K562 (cell line): ENCODE data around the gene NSMF. TPM values are rescaled to one million over a fixed set of nuclear protein-coding genes. Genes with fewer than 3 reads are reported as not detected.

Source experiments
- BRCA1 ChIP-seq, 2 experiments: fragments of 450-650 bp in 1 of 2; sonication (generic) in 1 of 2; formaldehyde crosslinking in 1 of 2; IDR thresholded peaks; 2 replicates each; pipeline versions ENCODE4 v1.5.0 to v1.6.1; 2017 to 2020; ENCODE audit warnings: mild to moderate bottlenecking in 1 of 2, missing genetic modification reagents in 1 of 2
- CREB1 ChIP-seq, 2 experiments: sonication (generic) in 1 of 2; formaldehyde crosslinking in 1 of 2; IDR thresholded peaks; 2 replicates each; pipeline versions ENCODE4 v1.6.1 to v1.8.0; 2012 to 2022; ENCODE audit warnings: inconsistent platforms in 1 of 2, mild to moderate bottlenecking in 1 of 2, missing genetic modification reagents in 1 of 2, moderate library complexity in 1 of 2
- CXXC5 ChIP-seq: fragments of 250-450 bp; sonication (Bioruptor Pico); IDR thresholded peaks from 2 replicates; pipeline ENCODE4 v1.8.0; 2022; ENCODE audit warnings: inconsistent platforms, mild to moderate bottlenecking, moderate library complexity
- EP400 ChIP-seq: fragments of 450-650 bp; IDR thresholded peaks from 2 replicates; pipeline ENCODE4 v1.6.1; 2017; ENCODE audit warnings: antibody characterized with exemption, mild to moderate bottlenecking, moderate library complexity
- ETV6 ChIP-seq, 3 experiments: fragments of 150-350 bp in 1 of 3; sonication (generic) in 1 of 3; formaldehyde crosslinking in 1 of 3; IDR thresholded peaks; 2 replicates each; pipeline versions ENCODE4 v1.6.1 to v1.8.0; 2014 to 2022; ENCODE audit warnings: borderline replicate concordance in 2 of 3, low read depth in 2 of 3, antibody characterized with exemption in 1 of 3, low read length in 1 of 3, mild to moderate bottlenecking in 1 of 3, missing genetic modification reagents in 1 of 3
- GATA2 ChIP-seq: sonication (generic); formaldehyde crosslinking; IDR thresholded peaks from 2 replicates; pipeline ENCODE4 v1.4.0; 2020; ENCODE audit warnings: mild to moderate bottlenecking, missing genetic modification reagents
- KHSRP ChIP-seq: fragments of 450-650 bp; IDR thresholded peaks from 2 replicates; pipeline ENCODE4 v1.6.1; 2017
- KLF6 ChIP-seq: fragments of 250-450 bp; sonication (Bioruptor Pico); IDR thresholded peaks from 2 replicates; pipeline ENCODE4 v1.4.0; 2020; ENCODE audit warnings: mild to moderate bottlenecking, moderate library complexity, borderline replicate concordance
- MTF1 ChIP-seq: fragments of 250-450 bp; sonication (Bioruptor Pico); IDR thresholded peaks from 2 replicates; pipeline ENCODE4 v1.9.0; 2021; ENCODE audit warnings: moderate library complexity, mild to moderate bottlenecking, inconsistent platforms, borderline replicate concordance
- NEUROD1 ChIP-seq: fragments of 150-350 bp; IDR thresholded peaks from 2 replicates; pipeline ENCODE4 v1.6.1; 2014; ENCODE audit warnings: borderline replicate concordance, low read length, low read depth; ENCODE audit not compliant: partially characterized antibody
- PPARD ChIP-seq: fragments of 250-450 bp; sonication (Bioruptor Pico); IDR thresholded peaks from 2 replicates; pipeline ENCODE4 v1.8.0; 2022; ENCODE audit warnings: inconsistent platforms, mild to moderate bottlenecking, moderate library complexity
- RBM34 ChIP-seq: fragments of 200-400 bp; formaldehyde crosslinking; IDR thresholded peaks from 2 replicates; pipeline ENCODE4 v1.6.1; 2018; ENCODE audit warnings: low read length, borderline replicate concordance; ENCODE audit not compliant: insufficient read depth
- SIN3B ChIP-seq: fragments of 450-650 bp; IDR thresholded peaks from 2 replicates; pipeline ENCODE4 v1.6.1; 2017; ENCODE audit warnings: low read depth, mild to moderate bottlenecking, moderate library complexity
- TCF3 ChIP-seq: sonication (generic); formaldehyde crosslinking; IDR thresholded peaks from 2 replicates; pipeline ENCODE4 v1.4.0; 2020; ENCODE audit warnings: mild to moderate bottlenecking, missing genetic modification reagents
- ZBTB11 ChIP-seq, 3 experiments: fragments of 200-800 bp in 1 of 3; fragments of 250-450 bp in 1 of 3; fragments of 450-650 bp in 1 of 3; sonication (Bioruptor Pico) in 1 of 3; sonication (Bioruptor generic) in 1 of 3; formaldehyde crosslinking in 1 of 3; IDR thresholded peaks; 2 replicates each; pipeline versions ENCODE4 v1.6.1 to v1.8.0; 2016 to 2022; ENCODE audit warnings: mild to moderate bottlenecking in 2 of 3, missing genetic modification characterization in 2 of 3, missing compliant biosample characterization in 1 of 3, moderate library complexity in 1 of 3
- ZBTB34 ChIP-seq: fragments of 250-450 bp; sonication (Bioruptor Pico); IDR thresholded peaks from 2 replicates; pipeline ENCODE4 v1.8.0; 2021; ENCODE audit warnings: mild to moderate bottlenecking, moderate library complexity
- ZNF324 ChIP-seq: fragments of 250-450 bp; sonication (Bioruptor Pico); IDR thresholded peaks from 2 replicates; pipeline ENCODE4 v1.4.0; 2020; ENCODE audit warnings: mild to moderate bottlenecking
- polyA plus RNA-seq, 8 experiments: library from polyadenylated mRNA; depleted of rRNA in 4 of 8; stranded (reverse) in 5 of 8; unstranded in 3 of 8; fragments of >200 nt; fragmentation: Nextera tagmentation in 2 of 8; fragmentation: Illumina TruSeq in 1 of 8; extraction: Ambion mirVana in 2 of 8; extraction: Trizol in 1 of 8; gene quantifications; 2 replicates each; pipeline versions ENCODE4 v1.2.1 to v1.2.3, GENCODE V29; 2011 to 2014; ENCODE audit warnings: inconsistent platforms in 1 of 8, missing spikeins in 1 of 8
- total RNA-seq, 7 experiments: library from RNA; depleted of rRNA in 6 of 7; stranded (reverse); fragments of >200 nt in 6 of 7; fragmentation: Illumina TruSeq in 2 of 7; extraction: Trizol in 2 of 7; gene quantifications; 2 replicates each; pipeline versions ENCODE4 v1.2.1 to v1.2.3, GENCODE V29; 2011 to 2021; ENCODE audit warnings: low replicate concordance in 1 of 7
- TF ChIP-seq, protein P1 (sequence below): sonication (generic); formaldehyde crosslinking; IDR thresholded peaks from 2 replicates; pipeline ENCODE4 v1.8.0; 2022; ENCODE audit warnings: mild to moderate bottlenecking, missing genetic modification reagents
- TF ChIP-seq, protein P2 (sequence below): fragments of 200-800 bp; sonication (Bioruptor generic); IDR thresholded peaks from 2 replicates; pipeline ENCODE4 v1.6.1; 2017; ENCODE audit warnings: missing genetic modification characterization, missing compliant biosample characterization

NSMF gene
- total and polyA plus RNA-seq, 9 of the 15 experiments (the other 6 are each of a cell fraction or from before 2014, with no cell fraction given), result 0.20 to 82.7 (median 29.3) TPM

DNA sequence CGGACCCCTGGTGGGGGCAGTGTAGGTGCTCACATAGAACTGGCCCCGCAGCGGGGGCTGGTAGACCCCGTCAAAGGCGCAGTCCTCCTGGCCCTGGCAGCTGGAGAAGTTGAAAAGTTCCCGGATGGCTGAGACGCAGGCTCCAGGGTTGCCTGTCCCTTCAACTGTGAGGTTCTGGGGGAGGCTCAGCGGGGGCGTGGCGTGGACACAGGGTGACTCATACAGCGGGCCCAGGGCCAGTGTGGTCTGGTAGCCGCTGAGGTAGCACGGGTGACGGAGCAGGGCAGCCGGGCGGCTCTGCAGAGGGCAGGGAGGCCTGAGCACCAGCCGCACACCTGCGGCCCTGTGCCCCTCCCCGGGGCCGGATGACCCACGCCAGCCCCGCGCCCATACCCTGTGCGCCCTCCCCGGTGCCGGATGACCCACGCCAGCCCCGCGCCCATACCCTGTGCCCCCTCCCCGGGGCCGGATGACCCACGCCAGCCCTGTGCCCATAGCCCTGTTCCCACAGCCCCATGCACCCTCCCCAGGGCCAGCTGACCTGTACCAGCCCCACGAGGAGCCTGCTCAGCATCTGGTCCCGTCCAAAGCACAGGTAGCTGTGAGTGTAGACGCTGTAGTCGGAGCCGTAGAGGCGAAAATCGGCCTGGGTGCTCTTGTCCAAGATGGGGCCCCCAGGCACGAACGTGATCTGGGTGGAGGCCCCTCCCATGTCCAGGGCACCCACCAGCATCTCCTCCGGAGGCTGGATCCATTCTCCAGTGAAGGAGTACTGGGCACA is 23.0 kb downstream of the NSMF start (continued):
- TF ChIP-seq ZBTB11 (CRISPR knock-in tag; IDR thresholded peaks at IDR 0.05) (0 out of 6 replicates have a peak, but pooled peaks of 1 of the 3 experiments have one; percentile 13), ZNF324 (CRISPR knock-in tag) (no peak), TCF3 (CRISPR knock-in tag) (0 out of 2 replicates have a peak, but pooled peaks have one; percentile 12), KHSRP (no peak), SIN3B (no peak), NEUROD1 (peak; percentile 38), ZBTB34 (CRISPR knock-in tag) (no peak), ETV6 (IDR thresholded peaks at IDR 0.05; ENCODE audit: borderline replicate concordance in 1 of 2, low read depth in 2 of 2, low read length in 1 of 2) (no peak), ETV6 (CRISPR knock-in tag; IDR thresholded peaks at IDR 0.05; ENCODE audit: borderline replicate concordance) (no peak), GATA2 (no peak), RBM34 (no peak), CXXC5 (CRISPR knock-in tag) (0 out of 2 replicates have a peak, but pooled peaks have one; percentile 27), KLF6 (CRISPR knock-in tag) (no peak), PPARD (CRISPR knock-in tag) (no peak), BRCA1 (IDR thresholded peaks at IDR 0.05) (no peak), BRCA1 (CRISPR knock-in tag; IDR thresholded peaks at IDR 0.05) (no peak), MTF1 (CRISPR knock-in tag) (no peak), EP400 (no peak), CREB1 (IDR thresholded peaks at IDR 0.05) (no peak), CREB1 (CRISPR knock-in tag; IDR thresholded peaks at IDR 0.05) (peak; percentile 73)
- TF ChIP-seq, protein P1, sequence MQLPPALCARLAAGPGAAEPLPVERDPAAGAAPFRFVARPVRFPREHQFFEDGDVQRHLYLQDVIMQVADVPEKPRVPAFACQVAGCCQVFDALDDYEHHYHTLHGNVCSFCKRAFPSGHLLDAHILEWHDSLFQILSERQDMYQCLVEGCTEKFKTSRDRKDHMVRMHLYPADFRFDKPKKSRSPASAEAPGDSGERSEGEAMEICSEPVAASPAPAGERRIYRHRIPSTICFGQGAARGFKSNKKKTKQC (CRISPR knock-in tag), result no peak
- TF ChIP-seq, protein P2, sequence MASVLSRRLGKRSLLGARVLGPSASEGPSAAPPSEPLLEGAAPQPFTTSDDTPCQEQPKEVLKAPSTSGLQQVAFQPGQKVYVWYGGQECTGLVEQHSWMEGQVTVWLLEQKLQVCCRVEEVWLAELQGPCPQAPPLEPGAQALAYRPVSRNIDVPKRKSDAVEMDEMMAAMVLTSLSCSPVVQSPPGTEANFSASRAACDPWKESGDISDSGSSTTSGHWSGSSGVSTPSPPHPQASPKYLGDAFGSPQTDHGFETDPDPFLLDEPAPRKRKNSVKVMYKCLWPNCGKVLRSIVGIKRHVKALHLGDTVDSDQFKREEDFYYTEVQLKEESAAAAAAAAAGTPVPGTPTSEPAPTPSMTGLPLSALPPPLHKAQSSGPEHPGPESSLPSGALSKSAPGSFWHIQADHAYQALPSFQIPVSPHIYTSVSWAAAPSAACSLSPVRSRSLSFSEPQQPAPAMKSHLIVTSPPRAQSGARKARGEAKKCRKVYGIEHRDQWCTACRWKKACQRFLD (CRISPR knock-in tag), result peak; percentile 41; the same call in 1 of the 2 replicates
